Upper lobe of left lung (tissue), 6 donors: ENCODE data around the gene C16orf95. TPM values are rescaled to one million over a fixed set of nuclear protein-coding genes. Genes with fewer than 3 reads are reported as not detected.

Experiments
- ATAC-seq, 2 donors: fragments of 200-7000 bp; cut with Tn5 transposase; one replicate each; pipeline ENCODE4 v1.9.1; 2022; ENCODE audit warnings: mild to moderate bottlenecking in 2 of 2, moderate library complexity in 2 of 2; ENCODE audit not compliant: low FRiP score in 2 of 2
- DNase-seq, 2 donors: peaks; one replicate each; pipeline ENCODE4 v3.0.0-alpha.2; 2019 to 2020
- H3K27ac ChIP-seq, 4 donors: fragments of 200-600 bp; sonication (generic); one replicate each; pipeline ENCODE4 v1.5.1; 2016 to 2019
- H3K27me3 ChIP-seq, 4 donors: fragments of 200-600 bp; sonication (generic); one replicate each; pipeline ENCODE4 v1.5.1; 2017 to 2019
- H3K36me3 ChIP-seq, 4 donors: fragments of 200-600 bp; sonication (generic); one replicate each; pipeline ENCODE4 v1.5.1; 2016 to 2019
- H3K4me1 ChIP-seq, 4 donors: fragments of 200-600 bp; sonication (generic); one replicate each; pipeline ENCODE4 v1.5.1; 2018 to 2019
- H3K4me3 ChIP-seq, 4 donors: fragments of 200-600 bp; sonication (generic); one replicate each; pipeline ENCODE4 v1.5.1; 2017 to 2019; ENCODE audit warnings: mild to moderate bottlenecking in 2 of 4, moderate library complexity in 1 of 4
- H3K9me3 ChIP-seq, 4 donors: fragments of 200-600 bp; sonication (generic); one replicate each; pipeline ENCODE4 v1.5.1; 2018 to 2019
- CTCF ChIP-seq, 6 experiments: fragments of 450-650 bp in 4 of 6; fragments of 200-600 bp in 2 of 6; sonication (generic) in 2 of 6; IDR thresholded peaks; one replicate each; pipeline ENCODE4 v1.5.1; 2016 to 2019; ENCODE audit warnings: antibody characterized with exemption in 6 of 6
- EP300 ChIP-seq, 4 donors: sonication (generic); formaldehyde crosslinking; IDR thresholded peaks; one replicate each; pipeline ENCODE4 v1.5.1; 2017; ENCODE audit warnings: antibody characterized with exemption in 4 of 4, control low read depth in 2 of 4
- POLR2A ChIP-seq, 4 donors: fragments of 450-650 bp; IDR thresholded peaks; one replicate each; pipeline ENCODE4 v1.5.1; 2016 to 2017; ENCODE audit warnings: antibody characterized with exemption in 4 of 4, mild to moderate bottlenecking in 2 of 4
- POLR2AphosphoS5 ChIP-seq, 2 donors: sonication (generic); formaldehyde crosslinking; IDR thresholded peaks; one replicate each; pipeline ENCODE4 v1.5.1; 2017; ENCODE audit warnings: antibody characterized with exemption in 2 of 2
- WGBS, 2 donors: methylation state at CpG; one replicate each; pipeline ENCODE4 v1.1.5; 2017 to 2018; 5-methylcytosine and 5-hydroxymethylcytosine counted together
- total RNA-seq, 6 donors: library from RNA; depleted of rRNA in 4 of 6; stranded (reverse); fragments of >200 nt in 4 of 6; gene quantifications; one replicate each; pipeline versions ENCODE4 v1.1.0 to v1.2.1, GENCODE V29; 2016 to 2021
- donor health status: DM: no; HTN: no; CAD: no; lungs with moderate emphysema.
- donor health status: DM: no; HTN: yes; CAD: no; lungs with severe emphysema.

C16orf95 gene
- total RNA-seq, 6 donors from 2014 or later, result 1.8 to 9.4 (median 3.4) TPM

- 89 to 92% methylated on average over 2 to 7 of the region's 7 CpGs for WGBS, 2 donors
- Histone ChIP-seq H3K4me3 (no peak overlapping the region), H3K27me3 (no peaks in the 10 kb centered on the region), H3K36me3 (no peaks in the 10 kb centered on the region), H3K9me3 (no peaks in the 10 kb centered on the region), H3K4me1 (no peaks in the 10 kb centered on the region), H3K27ac (no peak overlapping the region)
- ATAC-seq (no peak), DNase-seq (peak in 1 of 2 donors; percentile 56)
- TF ChIP-seq CTCF (IDR thresholded peaks at IDR 0.05) (no peak), POLR2A (IDR thresholded peaks at IDR 0.05) (no peak), POLR2AphosphoS5 (IDR thresholded peaks at IDR 0.05) (no peak), EP300 (IDR thresholded peaks at IDR 0.05) (no peak)
Measured at GRCh38 chr16:87303431-87303930, 13.7 kb downstream of the C16orf95 start.

GRCh38 chr16:87298857-87299465, 18.2 kb downstream of the C16orf95 start:
- DNase-seq (no peak), ATAC-seq (peak in 1 of 2 donors; percentile 19)
- TF ChIP-seq POLR2A (IDR thresholded peaks at IDR 0.05) (no peak), POLR2AphosphoS5 (IDR thresholded peaks at IDR 0.05) (no peak), EP300 (IDR thresholded peaks at IDR 0.05) (no peak), CTCF (IDR thresholded peaks at IDR 0.05) (no peak)
- Histone ChIP-seq H3K9me3 (no peaks in the 10 kb centered on the region), H3K4me1 (peaks cover 0 to 5% (median 0%) of the 10 kb centered on the region in 4 donors), H3K27ac (no peak overlapping the region), H3K4me3 (no peak overlapping the region), H3K36me3 (no peaks in the 10 kb centered on the region), H3K27me3 (no peaks in the 10 kb centered on the region)
- WGBS, 2 donors, result 88 to 90% methylated on average over 9 of the region's 13 CpGs

- ATAC-seq (peak in 1 of 2 donors; percentile 51), DNase-seq (no peak)
- no peaks in the 10 kb centered on the region for H3K36me3 ChIP-seq
- no peaks in the 10 kb centered on the region for H3K27me3 ChIP-seq
- no peak overlapping the region for H3K4me3 ChIP-seq
- WGBS, 2 donors, result 45 to 62% methylated on average over 8 to 15 of the region's 15 CpGs
- no peak overlapping the region for H3K27ac ChIP-seq
- peaks cover 0 to 5% (median 0%) of the 10 kb centered on the region in 4 donors for H3K4me1 ChIP-seq
- H3K9me3 ChIP-seq, result no peaks in the 10 kb centered on the region
- TF ChIP-seq EP300 (IDR thresholded peaks at IDR 0.05) (no peak), CTCF (IDR thresholded peaks at IDR 0.05) (peak in 5 of 6 experiments; percentile 22 to 57 (median 44))
Measured at GRCh38 chr16:87297918-87298631, 19.1 kb downstream of the C16orf95 start.

- H3K4me1 ChIP-seq, result peaks cover 0 to 5% (median 0%) of the 10 kb centered on the region in 4 donors
- H3K27me3 ChIP-seq, result no peaks in the 10 kb centered on the region
- H3K27ac ChIP-seq, result no peak overlapping the region
- TF ChIP-seq CTCF (IDR thresholded peaks at IDR 0.05) (no peak), POLR2A (IDR thresholded peaks at IDR 0.05) (no peak), EP300 (IDR thresholded peaks at IDR 0.05) (no peak), POLR2AphosphoS5 (IDR thresholded peaks at IDR 0.05) (no peak)
- WGBS, 2 donors, result 82 to 87% methylated on average over 3 to 5 of the region's 5 CpGs
- peak in 1 of 2 donors; percentile 61 for DNase-seq
- no peak overlapping the region for H3K4me3 ChIP-seq
- ATAC-seq, result no peak
- H3K9me3 ChIP-seq, result no peaks in the 10 kb centered on the region
- H3K36me3 ChIP-seq, result no peaks in the 10 kb centered on the region
Measured at GRCh38 chr16:87297407-87297806, 19.8 kb downstream of the C16orf95 start.
